ELF-1 (cell line): ENCODE data around the gene SGTA.

ENCODE experiments used
- DNase-seq: peaks from one replicate; pipeline ENCODE4 v3.0.0-alpha.2; 2016; ENCODE audit warnings: low read depth, low spot score

Gene SGTA

DNA sequence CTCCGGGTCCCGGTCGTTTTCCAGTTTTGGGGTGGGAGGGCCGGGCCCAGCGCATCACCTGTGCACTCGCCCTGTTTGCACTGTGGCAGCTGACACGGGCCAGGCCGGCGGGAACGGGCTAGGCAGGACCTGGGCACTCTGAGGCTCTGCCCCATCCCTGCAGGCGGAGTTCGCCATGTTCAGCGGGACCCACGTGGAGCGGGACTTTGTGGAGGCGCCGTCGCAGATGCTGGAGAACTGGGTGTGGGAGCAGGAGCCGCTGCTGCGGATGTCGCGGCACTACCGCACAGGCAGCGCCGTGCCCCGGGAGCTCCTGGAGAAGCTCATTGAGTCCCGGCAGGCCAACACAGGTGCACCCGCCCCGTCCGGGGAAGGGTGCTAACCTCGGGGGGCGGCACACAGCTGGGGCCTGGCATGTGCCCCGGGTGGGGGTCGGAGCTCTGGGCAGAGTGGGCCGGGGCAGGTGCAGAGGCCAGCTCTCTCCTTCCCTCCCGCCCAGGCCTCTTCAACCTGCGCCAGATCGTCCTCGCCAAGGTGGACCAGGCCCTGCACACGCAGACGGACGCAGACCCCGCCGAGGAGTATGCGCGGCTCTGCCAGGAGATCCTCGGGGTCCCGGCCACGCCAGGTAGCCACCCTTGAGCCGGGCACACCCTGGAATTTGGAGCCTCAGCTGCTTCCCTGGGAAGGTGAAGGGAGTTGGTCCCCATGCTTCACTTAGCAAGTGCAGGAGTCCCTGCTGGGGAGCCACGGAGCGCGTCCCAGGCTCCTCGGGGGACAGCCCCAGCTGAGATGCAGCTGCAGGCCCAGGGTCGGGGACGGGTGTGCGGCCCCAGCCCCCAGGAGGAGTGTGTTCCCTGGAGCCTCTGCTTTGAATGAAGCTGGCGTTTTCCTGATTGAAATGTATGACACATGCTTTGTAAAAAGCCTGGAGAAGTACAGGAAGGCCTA lies 27.3 kb upstream of the SGTA start:
- no peak for DNase-seq

- DNase-seq, result no peak
Observed at GRCh38 chr19:2809387-2810140, 26.5 kb upstream of the SGTA start.

- no peak for DNase-seq
Observed at GRCh38 chr19:2808129-2808941, 25.3 kb upstream of the SGTA start.

- DNase-seq, result no peak
Observed at GRCh38 chr19:2807379-2808128, 24.5 kb upstream of the SGTA start.

DNA sequence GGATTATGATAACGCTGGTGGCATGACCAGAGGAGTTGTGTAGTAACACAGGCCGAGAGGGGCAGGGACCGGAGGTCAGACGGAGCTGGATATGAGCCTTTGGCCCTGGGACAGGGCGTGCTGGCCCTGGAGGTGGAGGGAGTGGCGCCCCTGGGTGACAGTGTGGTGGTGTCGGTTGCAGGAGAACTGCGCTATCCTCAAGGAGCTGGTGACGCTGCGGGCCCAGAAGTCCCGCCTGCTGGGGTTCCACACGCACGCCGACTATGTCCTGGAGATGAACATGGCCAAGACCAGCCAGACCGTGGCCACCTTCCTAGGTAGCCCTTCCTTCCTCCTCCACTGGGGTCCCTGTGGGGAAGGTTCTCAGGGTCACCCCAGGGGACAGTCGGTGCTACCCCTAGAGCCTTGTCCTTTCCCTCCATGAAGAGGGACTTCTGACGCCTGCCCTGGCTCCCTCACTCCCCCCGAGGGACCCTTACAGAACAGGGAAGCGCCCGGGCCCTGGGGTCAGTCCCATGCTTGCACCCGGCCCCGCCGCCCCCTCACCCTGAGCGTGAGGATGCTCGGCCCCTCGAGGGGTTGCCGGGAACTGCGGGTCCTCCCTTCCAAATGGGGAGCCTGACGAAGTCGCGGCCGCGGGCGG lies 23.8 kb upstream of the SGTA start:
- no peak for DNase-seq

DNA sequence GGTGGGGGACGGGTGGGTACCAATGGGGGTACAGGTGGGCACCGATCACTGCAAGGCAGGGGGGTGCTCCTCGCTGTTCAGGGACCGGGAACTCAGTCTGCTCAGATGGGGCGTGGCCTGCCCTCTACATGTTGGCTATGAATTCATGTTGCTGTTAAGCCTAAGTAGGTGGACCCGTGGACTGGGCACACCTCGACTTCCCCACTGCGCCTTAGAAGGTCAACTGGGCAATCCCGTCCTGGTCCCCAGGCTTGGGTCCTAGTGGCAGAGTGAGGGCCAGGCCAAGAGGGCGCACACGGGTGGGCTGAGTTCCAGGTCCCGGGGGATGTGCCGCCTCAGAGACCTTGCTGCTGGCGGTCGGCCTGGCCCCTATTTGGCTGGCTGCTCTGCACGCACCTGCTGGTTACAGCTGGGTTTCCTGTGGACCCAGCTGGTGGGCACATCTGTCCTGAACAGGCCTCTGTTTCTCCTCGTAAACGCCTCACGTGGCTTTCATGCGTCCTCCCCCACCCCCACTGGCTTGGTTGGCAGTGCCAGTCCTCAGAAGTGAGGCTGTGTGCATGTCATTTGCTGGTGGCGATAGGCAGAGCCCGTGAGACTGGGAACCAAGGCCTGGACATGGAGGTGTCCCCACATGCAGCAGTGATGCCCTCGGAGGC lies 23.0 kb upstream of the SGTA start:
- DNase-seq, result no peak

GRCh38 chr19:2805261-2805900 lies 22.3 kb upstream of the SGTA start:
- no peak for DNase-seq

- DNase-seq, result no peak
Observed at GRCh38 chr19:2804156-2805004, 21.3 kb upstream of the SGTA start.

- no peak for DNase-seq
Observed at GRCh38 chr19:2803486-2804155, 20.5 kb upstream of the SGTA start.

- no peak for DNase-seq
Observed at GRCh38 chr19:2802826-2803225, 19.8 kb upstream of the SGTA start.

GRCh38 chr19:2800506-2800905 lies 17.4 kb upstream of the SGTA start:
- no peak for DNase-seq

- DNase-seq, result no peak
Observed at GRCh38 chr19:2799273-2800020, 16.4 kb upstream of the SGTA start.

- peak; percentile 17 for DNase-seq
Observed at GRCh38 chr19:2798733-2799132, 15.7 kb upstream of the SGTA start.

DNA sequence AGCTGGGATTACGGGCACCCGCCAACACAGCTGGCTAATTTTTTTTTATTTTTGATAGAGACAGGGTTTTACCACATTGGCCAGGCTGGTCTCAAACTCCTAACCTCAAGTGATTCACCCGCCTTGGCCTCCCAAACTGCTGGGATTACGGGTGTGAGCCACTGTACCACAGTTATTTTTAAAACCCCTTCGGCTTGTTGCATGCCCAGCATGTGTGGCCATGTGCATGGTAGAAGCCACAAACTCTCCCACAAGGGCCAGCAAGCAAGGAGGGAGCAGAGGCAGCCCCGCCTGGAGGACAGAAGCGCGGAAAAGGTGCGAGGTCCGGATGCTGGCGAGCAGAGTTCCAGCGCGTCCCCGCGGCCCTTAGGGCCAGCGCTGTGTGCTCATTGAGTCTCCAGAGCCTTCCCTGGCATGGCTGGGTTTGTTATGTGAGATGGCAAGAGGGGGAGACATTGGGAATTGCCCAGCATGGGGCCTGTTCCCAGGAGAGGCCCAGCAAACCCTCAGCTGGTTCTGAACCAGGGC lies 15.1 kb upstream of the SGTA start:
- DNase-seq, result no peak

GRCh38 chr19:2797280-2797679 lies 14.2 kb upstream of the SGTA start:
- no peak for DNase-seq

- no peak for DNase-seq
Observed at GRCh38 chr19:2796659-2797266, 13.7 kb upstream of the SGTA start.
